ENCODE measurements around the gene THSD8.
A peak's percentile ranks its signal among the peaks of the same experiment; 100 is the strongest.

DNA sequence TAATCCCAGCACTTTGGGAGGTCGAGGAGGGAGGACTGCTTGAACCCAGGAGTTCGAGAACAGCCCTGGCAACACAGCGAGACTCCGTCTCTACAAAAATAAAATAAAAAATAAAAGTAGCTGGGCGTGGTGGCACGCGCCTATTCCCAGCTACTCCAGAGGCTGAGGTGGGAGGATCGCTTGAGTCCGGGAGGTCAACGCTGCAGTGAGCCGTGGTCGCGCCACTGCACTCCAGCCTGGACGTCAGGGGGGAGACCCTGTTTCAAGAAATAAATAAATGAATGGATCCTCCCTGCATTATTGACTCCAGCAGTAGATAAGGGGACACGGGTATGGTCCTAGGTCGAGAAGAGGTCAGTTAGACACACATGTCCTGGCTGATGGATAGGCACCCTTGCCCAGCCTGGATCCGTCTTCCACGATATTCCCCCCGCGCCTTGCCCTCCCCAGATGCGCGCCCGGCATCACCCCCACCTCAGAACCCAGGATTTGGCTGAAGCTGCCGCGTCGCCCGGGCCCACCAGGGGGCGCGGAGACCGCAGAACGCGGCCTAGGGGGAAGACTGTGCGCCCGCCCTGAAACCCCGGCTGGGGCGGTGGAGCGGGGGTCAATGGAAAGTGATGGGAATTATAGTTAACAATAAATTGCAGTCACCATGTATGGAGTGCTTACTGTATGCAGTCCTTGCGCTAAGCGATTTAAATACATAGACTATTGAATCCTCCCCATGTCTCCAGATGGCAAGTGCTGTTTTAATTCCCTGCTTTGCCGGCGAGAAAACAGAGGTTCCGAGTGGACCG, 24.5 kb upstream of the THSD8 start:
- TF ChIP-seq, protein P1, sequence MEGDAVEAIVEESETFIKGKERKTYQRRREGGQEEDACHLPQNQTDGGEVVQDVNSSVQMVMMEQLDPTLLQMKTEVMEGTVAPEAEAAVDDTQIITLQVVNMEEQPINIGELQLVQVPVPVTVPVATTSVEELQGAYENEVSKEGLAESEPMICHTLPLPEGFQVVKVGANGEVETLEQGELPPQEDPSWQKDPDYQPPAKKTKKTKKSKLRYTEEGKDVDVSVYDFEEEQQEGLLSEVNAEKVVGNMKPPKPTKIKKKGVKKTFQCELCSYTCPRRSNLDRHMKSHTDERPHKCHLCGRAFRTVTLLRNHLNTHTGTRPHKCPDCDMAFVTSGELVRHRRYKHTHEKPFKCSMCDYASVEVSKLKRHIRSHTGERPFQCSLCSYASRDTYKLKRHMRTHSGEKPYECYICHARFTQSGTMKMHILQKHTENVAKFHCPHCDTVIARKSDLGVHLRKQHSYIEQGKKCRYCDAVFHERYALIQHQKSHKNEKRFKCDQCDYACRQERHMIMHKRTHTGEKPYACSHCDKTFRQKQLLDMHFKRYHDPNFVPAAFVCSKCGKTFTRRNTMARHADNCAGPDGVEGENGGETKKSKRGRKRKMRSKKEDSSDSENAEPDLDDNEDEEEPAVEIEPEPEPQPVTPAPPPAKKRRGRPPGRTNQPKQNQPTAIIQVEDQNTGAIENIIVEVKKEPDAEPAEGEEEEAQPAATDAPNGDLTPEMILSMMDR (IDR thresholded peaks at IDR 0.05), result peak; percentile 81 to 98 (median 96)
- TF ChIP-seq POLR2A (IDR thresholded peaks at IDR 0.05) (no peak), POLR2AphosphoS5 (IDR thresholded peaks at IDR 0.05; ENCODE audit: insufficient read depth in 1 of 2, low read depth in 1 of 2) (peak; percentile 53 to 76)

Data from vagina (tissue), 2 donors.